Measurements from ENCODE around the gene LGR4. TPM values are rescaled to one million over a fixed set of nuclear protein-coding genes. Genes with fewer than 3 reads are reported as not detected.

LGR4 gene
- total and polyA plus RNA-seq, 3 donors from 2014 or later: 33.0 to 120 (median 95.9) TPM

DNA sequence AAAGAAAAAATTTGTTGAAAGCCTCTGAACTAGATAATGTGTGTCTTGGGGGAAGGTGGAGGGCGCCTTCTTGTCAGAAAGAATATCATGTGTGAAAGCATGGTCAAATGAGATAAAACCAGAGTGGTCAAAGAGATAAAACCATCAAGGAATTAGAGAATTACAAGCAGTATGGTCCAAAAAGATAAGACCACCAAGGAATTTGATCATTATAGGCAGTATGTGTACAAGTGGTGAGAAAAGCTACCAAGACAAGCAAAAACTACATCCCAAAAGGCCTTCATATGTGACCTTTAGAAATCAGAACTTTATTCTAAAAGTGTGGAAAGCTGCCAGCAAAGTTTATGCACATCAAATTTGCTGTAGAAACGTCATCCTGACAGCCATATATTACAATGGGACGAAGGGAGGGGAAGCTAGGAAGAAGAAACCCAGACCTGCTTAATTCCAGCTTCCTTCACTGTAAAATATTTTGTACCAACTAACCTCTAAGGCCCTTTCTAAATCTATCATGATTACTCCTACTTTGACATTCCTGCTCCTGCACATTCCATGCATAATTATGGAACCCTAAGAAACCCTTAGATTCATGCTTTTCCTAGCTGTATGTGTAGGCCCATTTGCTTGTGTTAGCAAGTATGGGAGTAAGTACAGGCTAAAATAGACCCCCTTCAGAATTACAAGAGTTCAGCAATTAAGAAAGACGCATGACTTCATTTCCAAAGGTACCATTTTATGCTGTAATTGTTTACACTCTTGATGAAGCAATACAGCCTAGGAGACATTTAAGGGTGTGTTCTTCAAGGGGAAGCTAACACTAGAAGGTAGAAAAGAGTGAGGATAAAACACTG lies 51.6 kb downstream of the LGR4 start:
- Histone ChIP-seq H3K27ac (no peak overlapping the region), H3K4me1 (no peaks in the 10 kb centered on the region), H3K36me3 (ENCODE audit: low read depth, missing control alignments) (no peaks in the 10 kb centered on the region), H3K27me3 (no peaks in the 10 kb centered on the region), H3K9me3 (no peaks in the 10 kb centered on the region), H3K4me3 (no peak overlapping the region)
- DNase-seq: no peak
- TF ChIP-seq POLR2A (IDR thresholded peaks at IDR 0.05): no peak
- TF ChIP-seq, protein P1, sequence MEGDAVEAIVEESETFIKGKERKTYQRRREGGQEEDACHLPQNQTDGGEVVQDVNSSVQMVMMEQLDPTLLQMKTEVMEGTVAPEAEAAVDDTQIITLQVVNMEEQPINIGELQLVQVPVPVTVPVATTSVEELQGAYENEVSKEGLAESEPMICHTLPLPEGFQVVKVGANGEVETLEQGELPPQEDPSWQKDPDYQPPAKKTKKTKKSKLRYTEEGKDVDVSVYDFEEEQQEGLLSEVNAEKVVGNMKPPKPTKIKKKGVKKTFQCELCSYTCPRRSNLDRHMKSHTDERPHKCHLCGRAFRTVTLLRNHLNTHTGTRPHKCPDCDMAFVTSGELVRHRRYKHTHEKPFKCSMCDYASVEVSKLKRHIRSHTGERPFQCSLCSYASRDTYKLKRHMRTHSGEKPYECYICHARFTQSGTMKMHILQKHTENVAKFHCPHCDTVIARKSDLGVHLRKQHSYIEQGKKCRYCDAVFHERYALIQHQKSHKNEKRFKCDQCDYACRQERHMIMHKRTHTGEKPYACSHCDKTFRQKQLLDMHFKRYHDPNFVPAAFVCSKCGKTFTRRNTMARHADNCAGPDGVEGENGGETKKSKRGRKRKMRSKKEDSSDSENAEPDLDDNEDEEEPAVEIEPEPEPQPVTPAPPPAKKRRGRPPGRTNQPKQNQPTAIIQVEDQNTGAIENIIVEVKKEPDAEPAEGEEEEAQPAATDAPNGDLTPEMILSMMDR (IDR thresholded peaks at IDR 0.05): no peak
- intact Hi-C loops (cut with DNase I; ENCODE audit: low total_unique reads): no loop called here
- WGBS, 2 donors: 76 to 81% methylated on average over 4 of the region's 4 CpGs

DNA sequence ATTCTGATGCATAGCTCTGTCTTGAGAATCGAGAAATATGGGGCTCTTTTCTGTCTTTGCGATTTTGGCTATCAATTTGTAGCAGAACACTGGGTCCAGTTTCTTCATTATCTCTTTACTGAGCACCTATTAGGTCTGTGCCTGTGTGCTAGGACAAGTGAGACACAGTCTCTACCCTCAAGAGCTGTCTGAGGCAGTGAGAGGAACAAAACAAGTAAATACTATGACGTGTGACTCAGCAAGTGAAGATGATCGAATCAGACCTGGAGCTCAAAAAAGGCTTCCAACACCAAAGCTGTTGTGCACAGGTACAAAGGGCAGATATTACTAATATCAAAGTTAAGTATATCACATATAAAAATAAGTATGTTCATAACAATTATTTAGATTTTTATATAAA lies 52.4 kb downstream of the LGR4 start:
- Histone ChIP-seq H3K36me3 (ENCODE audit: low read depth, missing control alignments) (no peaks in the 10 kb centered on the region), H3K27me3 (no peaks in the 10 kb centered on the region), H3K4me1 (no peaks in the 10 kb centered on the region), H3K9me3 (no peaks in the 10 kb centered on the region), H3K4me3 (no peak overlapping the region), H3K27ac (no peak overlapping the region)
- DNase-seq: no peak
- WGBS, 2 donors: 84 to 89% methylated on average over 4 of the region's 4 CpGs
- TF ChIP-seq POLR2A (IDR thresholded peaks at IDR 0.05): no peak
- TF ChIP-seq, protein P1 (IDR thresholded peaks at IDR 0.05): no peak
- intact Hi-C loops (cut with DNase I; ENCODE audit: low total_unique reads): no loop called here

- intact Hi-C loops (cut with DNase I; ENCODE audit: low total_unique reads): no loop called here
- H3K36me3 ChIP-seq (ENCODE audit: low read depth, missing control alignments): no peaks in the 10 kb centered on the region
- TF ChIP-seq, protein P1 (IDR thresholded peaks at IDR 0.05): no peak
- TF ChIP-seq POLR2A (IDR thresholded peaks at IDR 0.05): no peak
- no peak overlapping the region for H3K4me3 ChIP-seq
- no peaks in the 10 kb centered on the region for H3K27me3 ChIP-seq
- WGBS, 2 donors: 58 to 66% methylated on average over 1 of the region's 1 CpG
- no peaks in the 10 kb centered on the region for H3K4me1 ChIP-seq
- H3K9me3 ChIP-seq: no peaks in the 10 kb centered on the region
- no peak overlapping the region for H3K27ac ChIP-seq
- DNase-seq: no peak
Measured at GRCh38 chr11:27418356-27418755, 54.2 kb downstream of the LGR4 start.

DNA sequence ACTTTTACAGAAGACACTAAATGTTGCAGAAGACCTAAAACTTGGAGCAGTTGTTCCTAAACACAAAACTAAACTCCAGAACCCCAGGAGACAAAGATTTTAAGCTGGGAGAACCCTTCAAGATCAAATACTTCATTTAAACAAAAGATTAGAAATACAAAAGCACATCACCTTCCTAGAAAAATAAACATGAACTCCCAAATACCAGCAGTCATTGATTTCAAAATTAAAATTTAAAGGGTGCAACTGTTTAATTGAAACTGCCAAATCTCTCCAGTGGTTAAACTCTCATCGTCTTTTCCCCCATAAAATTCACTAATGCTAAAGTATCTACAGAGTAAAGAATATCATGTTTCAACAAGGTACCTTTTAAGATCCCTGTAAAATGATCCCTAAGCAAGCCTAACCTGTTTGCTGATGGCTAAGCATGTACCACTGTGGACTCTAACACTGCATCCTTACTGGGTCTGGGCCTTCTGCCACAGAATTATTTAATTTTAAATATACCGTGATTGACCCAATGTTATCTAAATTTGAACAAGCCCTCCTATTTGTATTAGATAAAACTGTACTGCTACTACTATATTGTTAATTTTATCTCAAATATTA lies 55.9 kb downstream of the LGR4 start:
- WGBS, 2 donors: 60 to 82% methylated on average over 2 of the region's 2 CpGs
- intact Hi-C loops (cut with DNase I; ENCODE audit: low total_unique reads): no loop called here
- no peaks in the 10 kb centered on the region for H3K27me3 ChIP-seq

More for the DNA sequence above, 55.9 kb downstream of the LGR4 start:
- Histone ChIP-seq H3K36me3 (ENCODE audit: low read depth, missing control alignments) (no peaks in the 10 kb centered on the region), H3K9me3 (no peaks in the 10 kb centered on the region), H3K27ac (no peak overlapping the region), H3K4me1 (no peaks in the 10 kb centered on the region), H3K4me3 (no peak overlapping the region)
- no peak for DNase-seq
- TF ChIP-seq POLR2A (IDR thresholded peaks at IDR 0.05): no peak
- TF ChIP-seq, protein P1 (IDR thresholded peaks at IDR 0.05): no peak

Measured in testis (tissue), 3 donors.